ENCODE measurements around the gene ODAD3. TPM values are rescaled to one million over a fixed set of nuclear protein-coding genes. Genes with fewer than 3 reads are reported as not detected.

Gene ODAD3
- total RNA-seq, 1 experiment from 2014 or later: 0.52 TPM

DNA sequence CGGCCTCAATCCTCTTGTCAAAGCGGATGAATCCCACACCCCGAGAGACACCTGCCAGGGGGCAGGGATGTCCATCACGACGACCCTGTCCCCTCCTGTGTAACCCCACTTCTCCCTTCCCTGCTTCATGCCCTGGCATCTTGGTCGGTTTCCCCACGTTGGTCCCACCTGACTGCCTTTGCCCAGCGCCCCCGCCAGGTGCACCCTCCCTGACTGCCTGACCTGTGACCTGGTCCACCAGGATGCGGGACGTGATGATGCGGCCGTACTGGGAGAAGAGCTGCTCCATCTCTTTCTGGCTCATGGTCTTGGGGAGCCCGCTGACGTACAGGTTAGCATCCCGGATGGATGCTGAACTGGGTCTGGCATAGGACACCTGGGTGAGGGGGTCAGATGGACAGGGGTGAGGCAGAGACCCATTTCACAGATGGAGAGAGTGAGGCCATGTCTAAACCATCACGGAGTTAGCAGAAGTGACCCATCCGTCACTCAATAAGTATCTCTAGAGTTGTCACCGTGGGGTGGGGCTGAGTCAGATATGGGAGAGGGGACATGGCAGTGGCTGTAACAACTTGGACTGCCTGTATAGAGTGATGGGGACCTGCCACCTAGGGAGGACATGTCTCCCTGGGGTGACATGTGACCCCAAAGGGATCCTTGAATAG is 23.4 kb upstream of the ODAD3 start:
- Histone ChIP-seq H2AFZ (ENCODE audit: low read depth, low read length, poor library complexity, severe bottlenecking) (no peak overlapping the region), H3K4me2 (ENCODE audit: low read length) (no peak overlapping the region), H3K9me3 (ENCODE audit: control insufficient read depth in 1 of 2, insufficient read depth in 1 of 2, low read depth in 1 of 2, low read length in 2 of 2) (no peaks in the 10 kb centered on the region), H3K9me2 (ENCODE audit: insufficient read depth) (no peaks in the 10 kb centered on the region), H3K27ac (ENCODE audit: low read depth, low read length) (no peak overlapping the region), H3K27me3 (ENCODE audit: insufficient read depth, low read length) (no peaks in the 10 kb centered on the region), H3K4me3 (replicated peaks in 1 of 2; ENCODE audit: low read depth in 1 of 2, low read length in 2 of 2) (no peak overlapping the region), H3K79me2 (ENCODE audit: insufficient read depth, low read length) (no peaks in the 10 kb centered on the region), H3K36me3 (ENCODE audit: control insufficient read depth in 1 of 2, insufficient read depth in 2 of 2, low read length in 2 of 2) (no peaks in the 10 kb centered on the region), H3K4me1 (ENCODE audit: control insufficient read depth in 1 of 2, insufficient read depth in 2 of 2, low read length in 2 of 2) (no peaks in the 10 kb centered on the region), H4K20me1 (ENCODE audit: insufficient read depth) (no peaks in the 10 kb centered on the region), H3K9ac (ENCODE audit: low read length) (no peak overlapping the region)
- POLR2A ChIA-PET: no interaction called here
- intact Hi-C loops (cut with micrococcal nuclease): no loop called here
- DNase-seq (ENCODE audit: low read depth, low spot score): no peak
- RAD21 ChIA-PET (ENCODE audit: low non-redundant PET in 1 of 2, low total read pairs in 2 of 2, uncharacterized antibody in 2 of 2, unreplicated experiment in 2 of 2): no interaction called here
- no peak for TF ChIP-seq ZBTB33 (IDR thresholded peaks at IDR 0.05; ENCODE audit: extremely low read depth, insufficient replicate concordance, low read length)
- no peak for TF ChIP-seq SRF (IDR thresholded peaks at IDR 0.05; ENCODE audit: low read depth)
- no peak for TF ChIP-seq ZNF274 (IDR thresholded peaks at IDR 0.05; ENCODE audit: low read depth, low read length)
- TF ChIP-seq SP1 (IDR thresholded peaks at IDR 0.05; ENCODE audit: low read depth): no peak
- TF ChIP-seq SIN3A (IDR thresholded peaks at IDR 0.05; ENCODE audit: low read depth): no peak
- TF ChIP-seq MAX (IDR thresholded peaks at IDR 0.05): no peak
- no peak for TF ChIP-seq ATF3 (IDR thresholded peaks at IDR 0.05)
- no peak for TF ChIP-seq FOSL1 (IDR thresholded peaks at IDR 0.05; ENCODE audit: low read depth)
- no peak for TF ChIP-seq EZH2phosphoT487 (IDR thresholded peaks at IDR 0.05; ENCODE audit: borderline replicate concordance)
- no peak for TF ChIP-seq TCF7L2 (IDR thresholded peaks at IDR 0.05; ENCODE audit: borderline replicate concordance, extremely low read depth, insufficient read depth, insufficient read length)
- TF ChIP-seq ELF1 (IDR thresholded peaks at IDR 0.05; ENCODE audit: borderline replicate concordance, low read depth): no peak
- no peak for TF ChIP-seq JUND (IDR thresholded peaks at IDR 0.05)
- BruUV-seq (replicated peaks): no TSS peak
- ATAC-seq: no peak
- CTCF ChIA-PET: no interaction called here
